GM10847 (cell line): Measurements from ENCODE around the gene LINC01488.

Source experiments
- POLR2A ChIP-seq: IDR thresholded peaks from 2 replicates; pipeline ENCODE4 v1.6.1; 2011; ENCODE audit not compliant: insufficient read length; ENCODE audit errors: extremely low read depth

The LINC01488 gene

DNA sequence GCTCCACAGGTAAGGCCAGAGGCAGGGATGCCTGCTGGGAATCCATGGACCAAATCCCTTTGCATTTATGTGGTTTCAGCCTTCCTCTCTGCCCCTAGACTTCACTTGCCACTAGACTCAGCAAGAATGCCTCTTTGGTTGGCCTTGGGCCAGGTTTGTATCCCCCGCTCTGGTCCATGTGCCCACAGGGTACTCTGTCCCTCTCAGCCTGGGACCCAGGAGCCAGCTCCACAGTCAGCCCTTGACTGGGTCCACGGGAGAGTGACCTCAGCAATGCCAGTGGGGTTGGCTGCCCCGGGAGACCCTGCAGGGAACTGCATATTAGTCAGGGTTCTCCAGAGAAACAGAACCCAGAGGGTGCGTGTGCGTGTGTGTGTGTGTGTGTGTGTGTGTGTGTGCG lies 28.3 kb upstream of the LINC01488 start:
- no peak for TF ChIP-seq POLR2A

DNA sequence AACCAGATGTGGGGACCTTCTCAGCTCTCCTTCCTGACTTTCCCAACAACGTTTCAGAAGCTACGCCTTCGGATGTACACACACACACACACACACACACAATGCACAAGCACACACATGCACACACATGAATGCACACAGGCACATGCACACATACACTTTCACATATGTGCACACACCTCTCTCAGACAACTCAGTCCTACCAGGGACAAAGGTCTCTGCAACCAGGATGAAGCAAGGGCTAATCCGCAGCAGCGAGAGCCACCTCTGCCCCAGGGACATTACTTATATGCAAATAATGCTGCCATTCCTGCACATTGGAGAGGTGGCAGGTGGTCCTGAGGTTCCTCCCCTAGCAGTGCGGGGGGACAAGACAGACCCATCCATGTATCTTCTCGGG lies 27.4 kb upstream of the LINC01488 start:
- TF ChIP-seq POLR2A = no peak

DNA sequence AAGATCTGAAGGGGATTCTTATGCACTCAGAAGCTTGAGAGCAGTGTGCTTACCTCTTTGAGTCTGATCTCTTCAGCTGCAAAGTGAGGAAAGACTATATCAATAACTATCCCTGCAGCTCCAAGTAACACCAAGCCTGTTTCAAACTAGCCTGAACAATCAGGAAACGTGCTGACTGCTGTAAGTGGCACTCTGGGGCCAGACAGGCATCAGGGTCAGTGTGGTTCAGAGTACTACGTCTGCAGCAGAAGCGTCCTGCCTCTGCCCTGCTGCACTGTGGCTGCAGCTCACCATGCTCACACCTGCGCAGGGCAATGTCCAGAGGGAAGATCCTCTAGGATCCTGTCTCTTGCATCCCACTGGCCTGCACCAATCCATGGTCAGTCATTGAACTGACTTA lies 25.5 kb upstream of the LINC01488 start:
- TF ChIP-seq POLR2A = no peak

DNA sequence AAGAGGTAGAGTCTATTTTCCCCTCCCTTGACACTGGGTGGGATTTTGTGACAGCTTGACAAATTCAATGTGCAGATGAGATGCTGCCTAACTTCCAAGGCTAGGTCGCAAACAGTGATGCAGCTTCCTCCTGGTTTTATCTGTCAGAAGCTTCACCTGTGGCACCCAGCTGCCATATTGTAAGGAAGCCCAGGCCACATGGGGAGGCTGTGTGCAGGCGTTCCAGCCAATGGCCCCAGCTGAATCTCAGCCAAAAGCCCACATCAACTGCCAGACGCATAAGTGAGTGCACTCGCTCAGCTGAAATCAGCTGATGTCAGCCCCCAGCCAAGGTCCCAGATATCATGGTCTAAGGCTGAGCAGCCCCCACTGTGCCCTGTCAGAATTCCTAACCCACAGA lies 24.8 kb upstream of the LINC01488 start:
- TF ChIP-seq POLR2A = no peak

DNA sequence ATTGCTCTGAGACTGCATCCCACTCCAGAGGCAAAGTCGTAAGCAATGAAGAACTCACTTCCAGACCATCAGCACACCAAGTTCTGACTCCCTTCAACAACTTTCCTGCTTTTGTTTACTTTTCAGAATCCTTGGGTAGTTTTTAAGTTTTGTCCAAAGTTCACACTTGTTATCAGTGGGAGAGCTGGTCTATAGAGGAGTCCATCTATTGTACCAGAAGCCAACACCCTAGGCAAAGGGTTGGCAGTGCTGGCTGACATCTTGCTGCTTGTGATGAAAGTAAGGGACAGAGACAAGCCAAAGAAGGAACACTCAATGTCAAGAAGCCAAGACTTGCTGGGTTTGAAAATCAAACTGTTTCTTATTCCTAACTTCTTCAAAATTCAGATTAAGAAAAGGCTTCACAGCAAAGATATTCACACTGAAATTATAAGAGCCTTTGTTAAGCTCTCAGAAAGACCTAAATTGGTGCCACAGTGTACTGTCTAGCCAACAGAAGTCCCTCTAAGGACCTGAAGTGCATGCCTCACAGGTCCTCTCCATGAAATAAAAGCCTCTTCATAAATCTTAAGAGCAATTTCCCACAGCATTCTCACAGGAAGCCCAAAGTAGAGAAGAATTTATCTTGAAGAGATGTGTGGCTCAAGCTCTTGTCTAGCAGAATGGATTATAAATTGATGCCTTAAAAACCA lies 21.5 kb upstream of the LINC01488 start:
- TF ChIP-seq POLR2A = no peak

DNA sequence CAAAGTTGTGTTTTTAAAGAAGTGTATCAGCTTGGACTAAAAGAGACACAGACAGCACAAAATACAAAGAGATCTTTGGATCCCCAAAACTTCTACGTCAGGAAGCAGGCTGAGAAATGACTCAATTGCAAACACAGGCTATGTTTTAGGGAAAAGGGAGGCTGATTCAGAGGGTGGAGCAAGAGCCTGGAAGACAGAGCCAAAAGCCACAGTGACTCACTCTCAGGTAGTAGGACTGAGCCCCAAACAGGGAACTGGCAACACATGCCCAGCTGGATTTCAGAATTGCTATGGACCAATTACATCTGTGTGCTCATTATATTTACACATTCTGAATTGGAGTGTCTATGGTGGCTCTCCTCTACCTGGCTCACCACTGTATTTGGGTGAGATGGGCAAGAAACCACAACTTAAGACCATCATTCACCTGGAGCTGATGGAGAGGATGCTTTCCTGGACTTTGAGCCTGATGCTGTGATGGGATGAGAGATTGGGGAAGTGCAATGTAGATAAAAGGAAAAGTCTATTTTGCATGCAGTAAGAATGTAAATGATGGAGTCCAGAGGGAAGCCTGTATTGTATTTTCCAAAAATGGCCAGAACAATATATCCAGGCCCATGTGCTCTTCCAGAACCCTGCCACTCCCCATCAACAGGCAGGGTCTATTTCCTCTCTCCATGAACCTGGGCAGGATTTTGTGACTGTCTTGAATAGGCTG lies 20.8 kb upstream of the LINC01488 start:
- TF ChIP-seq POLR2A = no peak

DNA sequence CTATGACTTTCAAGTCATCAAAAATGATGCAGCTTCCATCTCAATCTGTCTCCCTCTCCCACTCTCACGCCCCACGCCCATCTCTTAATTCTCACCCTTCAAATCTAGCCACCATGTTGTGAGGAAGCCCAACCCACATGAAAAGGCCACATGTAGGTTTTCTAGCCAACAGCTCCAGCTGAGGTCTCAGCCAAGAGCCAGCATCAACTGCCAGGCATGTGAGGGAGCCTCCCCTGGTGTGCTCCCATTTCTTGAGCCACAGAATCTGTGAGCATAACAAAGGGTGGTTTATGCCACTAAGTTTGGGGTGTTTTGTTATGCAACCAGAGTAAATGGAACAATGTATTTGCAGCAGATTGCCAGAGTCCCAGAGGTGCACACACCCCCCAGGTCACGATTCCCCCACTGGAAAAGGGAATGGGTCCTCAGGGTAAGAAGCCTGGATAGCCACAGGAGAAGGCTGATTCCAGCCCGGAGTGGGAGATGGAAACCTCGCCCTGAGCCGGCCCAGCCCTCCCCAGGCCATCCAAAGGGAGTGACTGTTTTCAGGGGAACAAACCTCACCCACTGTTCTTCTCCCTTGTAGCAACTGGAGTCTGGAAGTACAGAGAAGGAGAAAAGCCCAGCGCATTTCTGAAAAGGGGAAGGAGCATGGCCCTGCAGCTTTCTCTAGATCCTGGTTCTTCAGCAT lies 20.0 kb upstream of the LINC01488 start:
- TF ChIP-seq POLR2A = no peak

DNA sequence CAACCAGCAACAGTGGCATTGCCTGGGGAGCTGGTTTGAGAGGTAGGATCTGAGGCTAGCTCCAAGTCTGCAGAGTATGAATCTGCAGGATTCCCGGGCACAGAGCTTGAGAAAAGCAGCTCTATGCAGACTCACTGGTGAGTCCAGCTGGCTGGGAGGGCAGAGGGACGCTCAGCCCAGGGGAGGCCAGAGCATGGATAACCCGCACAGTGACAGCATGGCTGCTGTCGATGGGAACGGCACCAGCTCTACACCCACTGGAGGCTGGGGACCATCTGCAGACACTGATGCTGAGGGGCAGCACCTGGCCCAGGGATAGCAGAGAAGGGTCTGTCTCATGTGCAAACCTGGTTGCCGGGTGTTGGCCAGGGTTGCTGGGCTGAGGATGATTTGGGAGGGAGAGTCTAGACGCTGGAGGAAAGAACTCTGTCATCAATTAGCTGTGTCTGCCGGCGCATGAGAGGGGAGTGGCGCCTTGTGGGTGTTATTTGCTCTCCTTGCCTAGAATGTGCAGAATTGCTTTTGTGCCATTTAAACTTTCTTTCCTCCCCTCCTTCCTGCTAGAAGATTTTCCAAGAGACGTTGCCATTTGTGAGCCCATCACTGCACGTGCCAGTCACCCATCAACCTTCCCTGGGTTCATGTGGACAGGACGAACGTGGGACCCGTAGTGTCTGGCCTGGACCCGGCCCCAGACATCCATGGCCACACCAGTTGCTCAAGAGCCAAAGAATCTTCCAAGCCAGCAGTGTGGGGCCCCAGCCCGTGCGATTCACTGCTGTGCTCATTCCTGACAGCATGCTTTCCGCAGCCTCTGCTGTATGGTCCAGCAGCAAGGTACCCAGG lies 19.1 kb upstream of the LINC01488 start:
- no peak for TF ChIP-seq POLR2A

DNA sequence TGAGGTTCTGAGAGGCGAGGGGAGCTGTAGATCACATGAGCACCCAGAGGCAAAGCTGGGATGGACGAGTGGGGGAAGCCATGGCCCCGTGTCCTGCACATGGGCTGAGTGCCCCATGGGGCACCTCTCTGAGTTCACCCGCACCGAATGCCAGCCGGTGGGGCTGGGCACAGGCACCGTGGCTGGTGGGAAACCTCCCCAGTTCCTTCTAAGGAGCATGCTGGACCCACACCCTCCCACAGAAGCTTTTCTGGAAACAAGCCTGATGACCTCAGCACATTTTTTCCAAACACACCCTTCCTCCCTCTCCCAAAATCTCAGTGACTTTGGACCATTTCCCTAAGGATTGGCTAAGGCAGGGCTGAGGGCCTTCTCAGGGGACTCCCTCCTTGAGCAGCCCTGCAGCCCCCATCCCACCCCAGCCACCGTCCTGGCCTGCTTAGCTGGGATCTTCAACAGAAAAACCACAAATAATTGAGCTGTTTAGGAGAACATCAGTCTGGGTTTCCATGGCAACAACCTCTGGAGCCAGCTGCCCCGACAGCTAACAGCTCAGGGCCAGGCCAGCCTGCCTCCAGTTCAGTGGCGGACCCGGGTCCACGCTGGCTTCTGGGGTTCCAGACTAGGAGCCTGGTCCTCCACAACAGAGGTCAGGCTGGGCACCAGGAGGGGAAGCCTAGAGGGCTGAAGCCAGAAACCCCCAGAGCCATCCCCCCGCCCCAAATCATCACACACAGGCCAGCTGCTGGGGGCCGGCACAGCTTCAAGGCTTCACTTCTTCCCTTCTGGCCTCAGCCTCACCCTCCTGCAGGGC lies 18.1 kb upstream of the LINC01488 start:
- no peak for TF ChIP-seq POLR2A

DNA sequence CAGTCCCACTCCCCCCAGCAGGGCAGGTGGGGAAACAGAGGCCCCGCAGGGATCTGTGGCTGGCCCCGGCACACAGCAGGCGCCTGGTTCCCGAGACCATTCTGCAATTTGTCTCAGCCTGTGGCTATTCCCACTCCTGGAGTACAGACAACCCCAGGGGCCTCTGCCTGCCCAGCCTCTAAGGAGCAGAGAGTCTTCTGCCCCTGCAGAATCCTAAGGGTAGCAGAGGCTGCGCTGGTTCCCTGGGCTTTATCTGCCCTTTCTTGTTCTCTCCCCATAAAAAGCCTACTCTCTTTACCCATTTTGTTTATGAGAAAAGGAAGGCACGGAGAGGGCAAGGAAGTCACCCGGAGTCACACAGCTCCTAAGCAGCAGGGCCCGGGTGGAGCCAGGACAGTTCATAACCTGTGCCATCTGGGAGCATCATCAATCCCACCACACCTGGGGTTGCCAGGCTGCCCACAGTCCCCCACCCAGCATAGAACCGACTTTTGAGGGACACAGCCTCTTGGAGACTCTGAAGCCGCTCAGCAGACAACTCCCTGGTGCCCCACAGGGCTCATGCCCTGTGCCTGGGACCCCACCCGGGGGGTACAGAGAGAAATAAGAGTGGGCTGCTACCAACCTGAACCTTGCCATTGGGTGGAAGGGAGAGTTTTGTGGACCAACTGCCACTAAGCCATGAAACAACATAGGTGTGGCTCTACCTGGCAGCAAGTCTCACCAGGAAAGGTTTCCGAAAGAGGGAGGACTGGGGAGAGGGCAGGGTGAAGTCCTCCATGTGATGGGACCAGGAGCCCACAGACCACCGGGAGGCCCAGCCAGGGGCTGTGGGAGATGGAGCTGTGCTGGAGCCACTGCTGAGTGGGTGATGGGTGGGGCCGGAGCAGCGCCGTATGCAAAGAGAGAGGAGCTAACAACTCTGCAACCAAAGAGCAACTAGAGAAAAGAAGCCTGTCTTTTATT lies 17.2 kb upstream of the LINC01488 start:
- TF ChIP-seq POLR2A = no peak

DNA sequence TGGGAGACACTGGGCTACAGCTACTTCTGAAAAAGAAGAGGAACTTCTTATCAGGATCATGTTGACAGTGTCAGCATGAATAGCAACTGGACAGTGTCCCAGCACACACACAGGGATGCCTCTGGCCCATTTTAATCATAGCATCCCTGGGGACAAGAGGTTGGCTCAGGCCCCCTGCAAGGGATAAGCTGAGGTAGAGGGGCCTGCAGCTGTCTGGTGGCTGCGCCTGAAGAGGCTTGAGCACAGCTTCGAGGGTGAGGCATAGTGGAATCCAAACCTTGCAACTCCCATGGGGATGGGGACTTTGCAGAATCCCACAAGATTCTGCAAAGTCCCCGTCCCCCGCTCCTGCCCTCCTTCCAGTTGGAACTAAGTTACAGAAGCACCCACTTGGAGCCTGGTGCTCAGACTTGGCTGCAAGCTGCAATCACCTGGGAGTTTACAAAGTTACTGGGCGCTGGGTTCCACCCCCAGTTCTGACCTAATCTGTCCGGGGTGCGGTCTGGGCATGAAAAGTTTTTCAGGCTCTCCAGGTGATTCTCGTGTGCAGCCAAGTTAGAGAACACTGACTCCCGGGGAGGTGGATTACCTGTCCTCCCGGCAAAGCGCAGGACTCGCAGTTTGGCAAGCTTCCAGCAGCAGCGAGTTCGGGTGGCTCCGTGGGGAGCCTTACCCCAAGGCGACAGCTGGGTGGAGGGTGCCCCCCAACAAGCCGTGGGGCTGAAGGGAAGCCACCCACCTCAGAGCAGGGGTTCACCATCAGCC lies 16.0 kb upstream of the LINC01488 start:
- no peak for TF ChIP-seq POLR2A

DNA sequence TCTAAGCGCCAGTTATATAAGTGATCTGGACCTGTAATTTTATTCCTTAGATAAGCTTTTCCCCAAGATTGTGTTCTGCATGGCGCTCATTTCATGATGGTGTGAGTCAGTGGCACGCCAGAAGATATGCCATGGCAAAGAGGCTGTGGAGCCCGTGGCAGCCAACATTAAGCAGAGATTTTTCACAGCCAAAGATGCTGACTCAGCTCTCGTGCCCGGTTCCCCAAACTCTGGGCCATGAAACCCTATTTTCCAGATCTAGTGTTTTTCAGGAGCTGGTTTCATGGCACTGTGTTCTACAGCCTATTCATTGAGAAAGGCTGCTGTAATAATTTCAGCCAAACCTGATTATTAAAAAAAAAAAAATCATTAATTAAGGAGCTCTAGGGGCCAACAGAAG lies 15.4 kb upstream of the LINC01488 start:
- TF ChIP-seq POLR2A = no peak

DNA sequence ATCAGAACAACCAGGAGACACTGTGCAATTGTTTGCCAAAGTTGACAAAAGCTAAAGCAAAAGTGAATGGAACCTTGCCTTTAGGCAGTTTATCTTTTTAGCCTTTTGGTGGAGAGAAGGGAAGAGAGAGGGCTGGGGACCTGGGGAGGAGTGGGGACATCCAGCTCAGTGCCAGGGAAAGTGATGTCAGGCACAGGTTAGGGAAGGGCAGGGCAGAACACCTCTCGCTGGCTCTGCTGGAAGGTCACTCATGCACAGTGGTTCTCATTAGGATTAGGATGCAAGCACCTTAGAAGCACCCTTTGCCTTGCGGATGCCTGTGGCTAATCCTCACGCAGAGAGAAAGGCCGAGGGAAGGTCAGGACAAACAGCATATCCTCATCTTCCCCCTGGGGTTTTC lies 14.3 kb upstream of the LINC01488 start:
- no peak for TF ChIP-seq POLR2A

DNA sequence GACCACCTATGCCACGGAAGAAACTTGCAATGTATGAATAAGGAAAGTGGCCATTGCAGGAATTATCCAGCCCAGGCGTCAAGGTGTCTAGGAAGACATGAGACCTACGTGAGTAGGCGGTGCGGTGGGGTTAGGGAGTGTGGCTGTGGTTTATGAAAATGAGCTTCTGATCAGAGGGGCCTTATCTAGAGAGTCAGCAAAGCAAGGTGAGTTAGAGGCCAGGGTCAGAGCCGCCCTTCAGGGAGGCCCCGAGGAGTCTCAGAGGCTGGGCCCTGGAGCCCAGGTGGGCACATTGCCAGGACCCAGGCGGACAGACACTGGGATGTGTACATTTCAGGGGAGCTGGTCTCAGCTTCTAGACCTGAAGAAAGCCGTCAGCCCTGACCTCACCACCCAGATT lies 13.8 kb upstream of the LINC01488 start:
- TF ChIP-seq POLR2A = no peak
